Islet of Langerhans (tissue), 1 donor: ENCODE results near the gene HERC3.
A peak's percentile ranks its signal among the peaks of the same experiment; 100 is the strongest.

Experiments used
- FAIRE-seq: peaks from one replicate; lab custom pipeline; 2011; peaks lifted over from hg19 to GRCh38; lab: Jason Lieb, UNC

HERC3 gene

GRCh38 chr4:88660446-88661294 is 68.4 kb downstream of the HERC3 start:
- FAIRE-seq: no peak

DNA sequence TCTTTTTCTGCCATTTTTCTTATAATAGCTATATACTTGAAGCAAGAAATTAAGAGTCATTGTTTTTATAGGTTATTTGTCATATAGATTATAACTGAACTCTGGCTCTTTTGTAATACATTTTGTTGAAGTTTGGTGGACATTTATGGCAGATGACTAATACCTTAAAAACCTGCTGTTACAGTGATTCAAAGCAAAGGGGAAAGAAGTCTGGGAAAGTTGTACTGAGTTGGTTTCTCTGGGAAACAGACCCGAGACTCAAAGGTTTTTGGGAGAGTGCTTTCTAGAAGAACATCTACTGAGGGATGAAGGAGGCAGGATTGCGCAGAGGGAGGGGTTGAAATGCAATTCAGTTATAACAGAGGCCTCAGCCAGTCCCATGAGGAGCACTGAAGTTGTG is 69.5 kb downstream of the HERC3 start:
- FAIRE-seq: no peak

- FAIRE-seq: no peak
Measured at GRCh38 chr4:88672987-88673386, 80.7 kb downstream of the HERC3 start.

DNA sequence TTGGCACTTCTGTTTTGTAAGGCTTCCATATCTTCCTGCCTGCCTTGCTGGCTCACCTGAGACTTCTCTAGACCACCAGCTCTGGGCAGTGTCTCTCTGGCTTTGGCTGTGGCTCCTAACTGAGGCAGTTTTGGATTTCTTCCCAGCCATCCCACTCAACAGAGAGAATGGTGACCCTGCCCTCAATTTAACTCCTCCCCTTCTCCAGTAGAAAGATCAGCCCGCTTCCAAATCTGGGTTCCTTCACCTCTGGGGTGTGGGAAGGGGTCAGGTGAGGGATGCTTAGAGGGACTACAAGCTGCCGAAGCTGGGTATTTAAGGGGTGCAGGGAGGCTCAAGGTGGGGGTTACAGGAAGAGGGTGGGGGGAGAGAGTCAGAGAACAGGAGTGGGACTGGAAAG is 81.6 kb downstream of the HERC3 start:
- FAIRE-seq: no peak

- no peak for FAIRE-seq
Measured at GRCh38 chr4:88674565-88674964, 82.3 kb downstream of the HERC3 start.

- FAIRE-seq: no peak
Measured at GRCh38 chr4:88674979-88675378, 82.7 kb downstream of the HERC3 start.

- no peak for FAIRE-seq
Measured at GRCh38 chr4:88675543-88675942, 83.3 kb downstream of the HERC3 start.

DNA sequence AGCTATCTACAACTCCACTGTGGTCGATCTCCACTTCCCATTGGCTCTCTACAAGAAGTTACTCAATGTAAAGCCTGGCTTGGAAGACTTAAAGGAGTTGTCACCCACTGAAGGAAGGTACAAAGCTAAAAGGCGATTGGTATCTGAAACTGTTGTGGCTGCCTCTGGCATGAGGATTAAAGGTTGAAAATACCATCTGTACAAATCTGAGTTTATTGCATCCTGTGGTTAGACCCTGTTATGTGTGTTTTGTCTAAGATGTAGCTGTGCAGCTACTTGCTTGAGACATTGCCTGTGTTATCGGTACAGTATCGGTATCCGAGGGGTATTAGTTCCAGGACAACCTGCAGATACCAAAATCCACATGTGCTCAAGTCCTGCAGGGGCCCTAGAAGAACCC is 88.9 kb downstream of the HERC3 start:
- no peak for FAIRE-seq

- no peak for FAIRE-seq
Measured at GRCh38 chr4:88690355-88690754, 98.1 kb downstream of the HERC3 start.

- no peak for FAIRE-seq
Measured at GRCh38 chr4:88693792-88694191, 101.5 kb downstream of the HERC3 start.

- peak; percentile 76 for FAIRE-seq
Measured at GRCh38 chr4:88696630-88697029, 104.3 kb downstream of the HERC3 start.

DNA sequence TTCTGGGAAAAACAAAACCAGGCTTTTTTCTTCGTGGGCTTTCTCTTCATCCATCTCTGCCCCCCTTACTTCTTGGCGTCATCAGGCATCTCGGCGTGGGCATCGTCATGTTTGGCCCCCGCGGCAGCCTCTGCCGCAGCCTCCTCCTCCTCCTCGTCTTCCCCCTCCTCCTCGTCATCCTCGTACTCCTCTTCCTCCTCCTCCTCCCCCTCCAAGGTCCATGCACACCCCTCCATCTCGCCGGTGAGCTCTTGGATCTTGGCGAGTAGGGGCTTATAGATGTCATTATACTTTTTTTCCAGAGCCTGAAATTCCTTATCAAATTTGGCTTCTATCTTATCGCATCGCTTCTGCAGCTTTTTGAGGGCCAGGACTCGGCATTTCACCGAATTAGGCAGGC is 104.9 kb downstream of the HERC3 start:
- no peak for FAIRE-seq

DNA sequence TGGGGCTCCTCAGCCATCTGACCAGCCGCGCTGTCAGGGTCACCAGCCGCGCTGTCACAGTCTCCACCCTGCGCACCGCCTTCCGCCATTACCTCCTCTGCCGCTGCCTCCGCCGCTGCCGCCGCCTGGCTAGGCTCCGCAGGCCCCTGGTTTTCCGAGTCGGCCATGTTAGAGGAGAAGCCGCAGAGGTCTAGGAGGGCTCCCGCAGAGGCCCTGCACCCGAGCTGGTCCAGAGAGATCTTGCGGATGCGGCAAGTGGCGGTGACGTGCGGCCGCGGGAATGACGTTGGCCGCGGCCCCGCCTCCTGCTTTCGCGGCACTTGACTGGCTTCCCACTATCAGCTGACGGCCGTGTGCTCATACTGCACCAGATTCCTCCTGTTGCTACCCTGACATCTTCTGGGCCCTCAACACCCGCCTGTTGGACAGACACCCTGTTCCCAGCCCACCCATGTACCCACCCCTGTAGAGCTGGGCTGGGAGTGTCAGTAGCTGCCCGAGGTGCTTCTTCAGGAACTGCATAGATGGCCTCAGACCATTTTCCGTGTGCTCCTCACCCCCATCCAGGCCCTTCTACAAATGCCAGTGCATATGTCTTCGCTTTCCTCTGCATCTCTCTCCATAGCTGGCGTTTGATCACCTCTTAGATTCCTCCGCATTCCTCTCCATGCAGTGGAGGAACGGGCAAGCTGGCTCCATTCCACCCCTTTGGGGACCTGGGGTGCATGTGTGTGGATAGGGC is 105.5 kb downstream of the HERC3 start, which contains the start of gene NAP1L5:
Gene NAP1L5, minus strand, starts transcription at position 242 of the 742 bp plus-strand sequence. Its CDS starts 75 bp downstream, at position 167.
- no peak for FAIRE-seq

DNA sequence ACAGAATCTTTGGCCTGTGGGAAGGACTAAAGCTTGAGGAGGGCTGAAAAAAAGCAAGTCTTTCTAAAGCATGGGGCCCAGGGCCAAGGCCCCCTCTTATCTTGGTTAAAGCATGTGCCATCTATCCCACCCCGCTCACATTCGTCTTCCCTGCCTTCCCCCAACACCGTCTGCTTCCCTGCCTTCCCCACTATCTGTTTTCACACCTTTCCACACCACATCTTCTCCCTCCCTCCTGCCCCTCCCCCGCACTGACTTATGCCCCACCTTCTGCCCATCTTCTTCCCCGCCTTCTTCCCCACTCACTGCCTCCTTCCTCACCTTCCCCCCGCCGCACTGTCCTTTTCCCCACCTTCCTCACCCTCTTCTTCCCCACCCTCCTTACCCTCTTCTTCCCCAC is 106.2 kb downstream of the HERC3 start:
- FAIRE-seq: no peak

GRCh38 chr4:88702782-88703181 is 110.5 kb downstream of the HERC3 start:
- FAIRE-seq: no peak

GRCh38 chr4:88705223-88705622 is 112.9 kb downstream of the HERC3 start:
- no peak for FAIRE-seq

DNA sequence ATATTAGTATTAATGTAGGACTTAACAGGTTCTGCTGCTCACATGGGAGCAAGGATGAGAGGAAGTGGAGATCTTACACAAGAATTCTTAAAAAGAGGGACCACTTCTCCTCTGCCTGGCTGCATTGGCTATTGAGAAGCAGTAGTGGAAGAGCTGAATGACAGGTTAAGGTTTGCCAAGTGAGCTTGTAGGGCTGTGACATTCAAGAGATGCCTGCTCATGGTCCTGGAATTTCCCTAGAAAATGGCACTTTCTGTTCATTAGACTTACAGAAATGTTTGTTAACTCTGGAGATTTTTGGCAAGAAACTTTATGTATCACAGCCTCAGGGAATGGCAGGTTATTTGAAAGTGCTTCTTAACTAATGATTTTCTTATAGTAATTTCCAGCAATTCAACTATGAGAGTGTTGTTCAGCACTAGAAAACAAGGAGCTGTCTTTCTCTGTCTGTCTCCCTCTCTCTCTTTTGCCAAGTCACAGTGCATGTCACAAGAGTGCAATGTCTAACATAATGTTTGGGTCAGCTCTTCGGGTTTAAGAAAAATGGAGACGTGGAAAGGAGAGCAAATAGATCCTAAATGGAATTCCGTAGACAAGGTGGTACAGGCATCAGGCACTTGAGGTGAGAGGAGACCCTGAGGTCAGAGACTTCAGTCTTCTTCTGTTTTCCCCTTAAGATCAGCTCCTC is 113.7 kb downstream of the HERC3 start:
- FAIRE-seq: no peak

- FAIRE-seq: peak; percentile 92
Measured at GRCh38 chr4:88706574-88706973, 114.3 kb downstream of the HERC3 start.

GRCh38 chr4:88709989-88710388 is 117.7 kb downstream of the HERC3 start:
- FAIRE-seq: no peak

DNA sequence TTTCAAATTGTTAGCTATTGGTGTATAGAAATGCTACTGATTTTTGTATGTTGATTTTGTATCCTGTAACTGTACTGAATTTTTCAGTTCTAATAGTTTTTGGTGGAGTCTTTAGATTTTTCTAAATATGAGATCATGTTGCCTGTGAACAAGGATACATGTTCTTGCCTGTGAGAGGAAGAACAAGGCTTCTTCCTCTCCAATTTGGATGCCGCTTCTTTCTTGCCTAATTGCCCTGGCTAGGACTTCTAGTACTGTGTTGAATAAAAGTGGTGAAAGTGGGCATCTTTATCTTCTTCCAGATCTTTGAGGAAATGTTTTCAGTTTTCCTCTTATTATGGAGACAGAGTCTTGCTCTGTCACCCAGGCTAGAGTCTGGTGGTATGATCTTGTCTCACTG is 121.5 kb downstream of the HERC3 start:
- no peak for FAIRE-seq

DNA sequence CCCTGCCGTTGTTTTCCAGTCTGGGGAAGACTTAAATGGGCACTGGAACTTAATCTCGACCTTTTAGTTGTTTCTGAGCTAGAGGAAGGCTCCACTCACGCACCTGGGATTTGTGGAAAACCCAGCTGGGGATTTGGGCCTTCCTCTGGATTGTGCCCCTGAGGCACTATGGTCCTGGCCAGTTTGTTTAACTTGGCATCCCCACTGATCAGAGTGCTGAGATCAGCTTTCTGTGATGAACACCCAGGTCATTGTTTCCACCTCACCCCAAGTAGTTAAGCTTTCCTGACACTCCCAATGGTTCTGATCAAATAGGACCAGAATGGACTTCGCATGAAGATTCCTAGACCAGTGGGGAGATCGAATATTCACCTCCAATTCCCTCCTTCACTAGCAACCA is 125.8 kb downstream of the HERC3 start:
- FAIRE-seq: no peak

- no peak for FAIRE-seq
Measured at GRCh38 chr4:88719381-88719780, 127.1 kb downstream of the HERC3 start.
